HG03159 (cell line): ENCODE data around the gene CACNG8.

ENCODE experiments used
- ATAC-seq: cut with Tn5 transposase; IDR thresholded peaks from one replicate; pipeline ENCODE4 v1.9.1; 2021; ENCODE audit warnings: mild to moderate bottlenecking, moderate library complexity; ENCODE audit not compliant: unreplicated experiment

The CACNG8 gene

DNA sequence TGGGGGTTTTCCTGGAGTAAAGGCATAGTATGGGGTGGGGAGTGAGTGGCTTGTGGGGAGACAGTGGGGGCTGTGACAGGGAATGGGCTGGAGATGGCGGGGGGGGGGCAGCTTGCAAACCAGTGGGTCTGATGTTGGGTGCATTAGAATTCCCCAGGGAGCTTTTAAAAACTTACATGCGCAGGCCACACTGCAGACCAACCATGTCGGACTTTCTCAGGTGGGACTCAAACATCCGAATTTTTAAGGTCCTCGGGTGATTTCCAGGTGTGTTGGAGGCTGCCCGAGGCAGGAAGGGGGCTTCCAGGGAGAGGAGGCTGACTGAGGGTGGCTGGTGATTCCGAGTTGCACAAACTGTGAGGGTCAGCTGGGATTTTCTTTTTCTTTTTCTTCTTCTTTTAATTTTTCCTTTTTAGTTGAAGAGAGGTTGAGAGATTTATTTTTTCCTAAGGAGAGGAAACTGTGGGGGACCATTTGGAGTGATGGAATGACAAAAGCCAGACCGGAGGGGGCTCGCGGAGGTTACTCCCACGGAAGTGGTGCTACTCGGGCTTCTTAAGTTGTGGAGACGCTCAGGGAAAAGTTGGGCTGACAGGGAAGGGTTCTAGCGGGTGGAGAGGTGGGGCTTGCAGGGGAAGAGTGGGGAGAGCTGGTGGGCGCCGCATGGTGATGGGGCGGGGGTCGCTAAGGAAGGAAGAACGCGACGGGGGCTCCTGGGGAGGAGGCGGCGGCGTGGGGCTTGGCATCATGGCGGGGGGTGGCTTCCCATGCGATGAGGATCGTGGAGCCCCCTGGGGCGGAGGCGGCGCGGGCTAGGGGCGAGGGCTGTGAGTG is 997 bp upstream of the CACNG8 start:
- no peak for ATAC-seq

GRCh38 chr19:53965091-53965490 is 2.4 kb downstream of the CACNG8 start:
- ATAC-seq: no peak

DNA sequence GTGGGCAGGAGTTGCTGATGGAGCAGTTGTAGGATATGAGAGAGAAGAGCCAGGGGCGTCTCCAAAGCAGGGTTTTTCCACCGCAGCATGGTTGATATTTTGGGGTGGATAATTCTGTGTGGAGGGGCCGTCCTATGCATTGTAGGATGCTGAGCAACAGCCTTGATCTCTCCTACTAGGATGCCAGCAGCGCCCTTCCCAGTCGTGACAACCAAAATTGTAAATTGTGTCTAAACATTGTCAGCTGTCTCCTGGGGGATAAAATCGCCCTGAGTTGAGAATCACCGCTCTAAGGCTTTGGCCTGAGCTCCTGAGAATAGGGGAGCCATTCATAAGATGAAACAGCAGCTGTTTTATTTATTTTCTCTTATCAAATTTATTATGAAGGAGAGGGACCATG is 4.2 kb downstream of the CACNG8 start:
- no peak for ATAC-seq

DNA sequence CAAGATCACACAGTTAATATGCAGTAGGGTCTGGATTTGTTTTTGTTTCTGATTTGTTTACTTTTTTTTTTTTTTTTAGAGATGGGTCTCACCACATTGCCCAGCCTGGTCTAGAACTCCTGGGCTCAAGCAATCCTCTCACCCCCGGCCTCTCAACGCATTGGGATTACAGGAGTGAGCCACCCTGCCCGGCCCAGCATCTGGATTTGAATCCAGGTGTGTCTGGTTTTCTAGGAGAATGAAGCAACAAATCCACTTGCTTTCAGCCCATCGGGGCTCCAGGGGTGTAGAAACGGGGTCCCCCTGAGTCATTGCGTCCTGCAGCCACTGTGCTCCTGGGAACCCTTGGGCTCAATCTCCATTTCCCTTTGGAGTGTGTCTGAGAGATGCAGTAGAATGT is 6.6 kb downstream of the CACNG8 start:
- no peak for ATAC-seq

DNA sequence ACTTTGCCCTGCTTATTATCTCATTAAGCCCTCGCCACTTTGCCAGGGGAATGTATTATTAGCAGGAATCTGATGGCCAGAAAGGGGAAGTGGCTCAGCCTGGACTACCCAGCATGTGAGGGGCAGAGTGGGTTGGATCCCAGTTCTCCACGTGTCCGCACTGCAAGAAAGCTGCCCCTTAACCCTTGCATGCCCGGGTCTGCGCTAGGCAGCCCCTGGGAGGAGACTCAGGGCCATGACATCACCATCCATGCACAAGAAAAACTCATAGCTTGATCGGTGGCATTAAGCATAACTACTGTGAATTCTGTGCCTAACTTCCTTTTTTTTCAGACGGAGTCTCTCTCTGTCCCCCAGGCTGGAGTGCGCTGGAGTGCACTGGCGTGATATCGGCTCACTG is 8.9 kb downstream of the CACNG8 start:
- ATAC-seq: no peak

- no peak for ATAC-seq
Measured at GRCh38 chr19:53977429-53977990, 14.8 kb downstream of the CACNG8 start.

DNA sequence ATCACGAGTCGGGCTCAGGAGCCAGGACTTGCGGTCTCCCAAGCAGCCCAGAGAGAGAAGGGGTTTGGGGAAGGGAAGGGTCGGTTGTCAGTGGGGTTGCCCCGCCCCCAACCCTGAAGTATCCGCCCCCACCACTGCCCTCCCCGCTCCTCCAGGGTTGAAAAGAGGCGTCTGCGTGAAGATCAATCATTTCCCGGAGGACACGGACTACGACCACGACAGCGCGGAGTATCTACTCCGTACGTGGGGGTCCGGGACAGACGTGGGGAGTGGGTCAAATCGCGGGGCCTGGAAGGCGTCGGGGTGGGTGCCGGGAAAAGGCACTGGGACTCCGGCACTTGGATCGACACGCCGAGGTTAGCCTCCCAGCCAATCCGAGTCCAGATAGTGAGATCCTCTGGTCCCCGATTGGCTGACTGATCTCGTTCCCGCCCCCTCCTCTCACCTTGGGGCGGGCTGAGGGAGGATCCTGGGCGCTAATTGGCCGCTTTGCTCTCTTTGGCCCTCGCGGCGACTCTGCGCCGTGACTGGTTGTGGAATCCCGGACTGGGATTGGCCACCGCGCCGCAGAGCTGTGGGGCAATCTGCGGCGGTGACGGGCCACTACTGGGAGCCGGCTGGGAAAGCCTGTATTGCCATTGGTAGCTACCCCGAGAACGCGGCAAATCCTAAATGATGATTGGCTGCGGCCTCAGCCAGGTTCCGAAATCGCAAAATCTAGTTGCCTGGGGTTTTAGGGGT is 15.4 kb downstream of the CACNG8 start:
- ATAC-seq: no peak

DNA sequence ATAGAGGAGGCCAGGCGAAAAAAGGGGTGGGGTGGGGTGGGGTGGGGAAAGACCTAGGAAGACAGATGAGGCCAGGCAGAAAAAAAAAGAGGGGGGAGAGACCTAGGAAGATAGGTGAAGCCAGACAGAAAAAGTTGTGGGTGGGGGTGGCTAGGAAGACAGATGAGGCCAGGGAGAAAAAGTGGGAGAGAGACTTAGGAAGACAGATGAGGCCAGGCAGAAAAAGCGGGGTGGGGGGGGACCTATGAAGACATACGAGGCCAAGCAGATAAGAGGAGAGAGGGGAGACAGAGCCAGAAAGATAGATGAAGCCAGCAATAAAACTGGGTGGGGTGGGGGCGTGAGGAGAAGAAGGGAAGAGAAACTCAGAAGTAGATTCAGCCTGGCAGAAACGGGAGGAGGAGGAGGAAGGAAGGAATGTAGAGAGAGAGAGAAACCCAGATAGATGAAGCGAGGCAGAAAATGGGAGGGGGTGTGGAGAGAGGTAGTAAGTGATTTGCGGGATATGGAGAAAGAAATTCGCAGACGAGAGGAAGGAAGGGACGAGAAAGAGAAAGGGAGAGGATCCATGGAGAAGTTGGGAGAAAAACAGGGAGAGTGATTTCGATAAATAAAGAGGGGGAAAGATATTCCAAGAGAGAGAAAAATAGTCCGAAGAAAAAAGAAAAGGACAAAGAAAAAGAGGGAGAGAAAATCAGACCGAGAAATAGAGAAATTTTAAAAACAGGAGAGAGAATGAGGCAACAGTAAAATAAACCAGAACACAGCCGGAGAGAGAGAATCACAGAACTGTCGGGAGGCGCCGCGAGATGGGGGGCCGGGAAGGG is 16.5 kb downstream of the CACNG8 start:
- ATAC-seq: no peak

GRCh38 chr19:53980539-53981375 is 18.0 kb downstream of the CACNG8 start:
- no peak for ATAC-seq

DNA sequence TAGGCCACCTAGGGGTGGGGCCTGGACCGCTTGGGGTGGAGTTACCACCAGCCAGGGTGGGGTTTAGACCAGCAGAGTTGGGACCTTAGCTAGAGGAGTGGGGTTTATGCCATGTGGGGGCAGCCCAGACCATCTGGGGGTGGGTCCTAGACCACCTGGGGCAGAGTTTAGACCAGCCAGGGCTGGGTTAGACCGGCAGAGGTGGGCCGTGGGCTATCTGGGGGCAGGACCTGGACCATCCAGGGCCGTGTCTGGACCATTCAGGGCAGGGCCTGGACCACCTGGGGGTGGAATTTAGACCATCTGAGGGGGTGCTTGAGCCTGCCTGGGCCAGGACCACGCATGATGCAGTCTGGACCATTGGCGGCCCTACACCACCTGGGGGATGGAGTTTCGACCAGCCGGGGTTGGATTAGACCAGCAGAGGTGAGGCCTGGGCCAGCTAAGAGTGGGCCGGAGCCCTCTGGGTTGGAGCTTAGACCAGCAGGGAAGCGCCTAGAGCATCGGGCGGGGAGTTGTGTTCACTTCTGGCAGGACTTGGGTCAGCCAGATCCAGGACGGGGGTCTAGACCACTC is 18.7 kb downstream of the CACNG8 start:
- ATAC-seq: no peak

- no peak for ATAC-seq
Measured at GRCh38 chr19:53982001-53982451, 19.3 kb downstream of the CACNG8 start.

DNA sequence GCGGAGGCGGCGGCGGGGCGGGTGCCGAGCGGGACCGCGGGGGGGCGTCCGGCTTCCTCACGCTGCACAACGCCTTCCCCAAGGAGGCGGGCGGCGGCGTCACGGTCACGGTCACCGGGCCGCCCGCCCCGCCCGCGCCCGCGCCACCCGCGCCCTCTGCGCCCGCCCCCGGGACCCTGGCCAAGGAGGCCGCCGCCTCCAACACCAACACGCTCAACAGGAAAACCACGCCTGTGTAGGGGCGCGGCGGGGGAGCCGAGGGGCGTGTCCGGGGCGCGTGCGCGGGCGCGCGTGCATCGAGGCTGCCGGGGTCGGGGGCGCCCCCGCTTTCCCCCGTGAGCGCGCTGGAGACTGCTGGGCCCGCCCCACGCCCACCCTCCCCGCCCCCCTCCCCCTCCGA is 19.9 kb downstream of the CACNG8 start:
- no peak for ATAC-seq

- no peak for ATAC-seq
Measured at GRCh38 chr19:53983457-53984289, 20.9 kb downstream of the CACNG8 start.

DNA sequence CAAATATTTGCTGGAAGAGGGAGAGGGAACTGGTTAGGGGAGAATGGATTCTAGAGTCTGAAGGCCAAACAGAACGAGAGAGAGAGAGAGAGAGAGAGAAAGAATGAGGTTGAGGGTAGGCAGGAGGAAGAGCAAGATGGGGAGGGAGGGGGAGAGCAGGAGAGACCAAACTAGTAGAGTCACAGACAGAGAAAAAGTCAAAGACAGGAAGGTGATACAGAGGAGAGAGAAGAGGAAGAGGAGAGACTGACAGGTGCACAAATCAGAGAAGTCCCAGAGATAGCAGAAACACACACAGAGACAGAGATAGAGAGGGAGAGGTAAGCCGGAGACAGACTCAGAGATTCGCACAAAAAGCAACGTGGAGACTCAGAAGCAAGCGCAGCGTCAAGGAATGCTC is 23.1 kb downstream of the CACNG8 start:
- ATAC-seq: no peak

DNA sequence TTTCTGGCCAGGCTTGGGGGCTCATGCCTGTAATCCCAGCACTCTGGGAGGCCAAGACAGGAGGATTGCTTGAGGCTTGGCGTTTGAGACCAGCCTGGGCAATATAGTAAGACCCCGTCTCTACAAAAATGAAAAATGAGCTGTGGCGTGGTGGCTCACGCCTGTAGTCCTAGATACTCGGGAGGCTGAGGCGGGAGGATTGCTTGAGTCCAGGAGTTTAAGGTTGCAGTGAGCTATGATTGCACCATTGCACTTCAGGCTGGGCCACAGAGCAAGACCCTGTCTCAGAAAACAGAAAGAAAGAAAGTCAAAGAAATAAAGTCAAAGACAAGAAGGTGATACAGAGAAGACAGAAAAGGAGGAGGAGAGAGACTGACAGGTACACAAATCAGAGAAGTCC is 26.2 kb downstream of the CACNG8 start:
- ATAC-seq: no peak

DNA sequence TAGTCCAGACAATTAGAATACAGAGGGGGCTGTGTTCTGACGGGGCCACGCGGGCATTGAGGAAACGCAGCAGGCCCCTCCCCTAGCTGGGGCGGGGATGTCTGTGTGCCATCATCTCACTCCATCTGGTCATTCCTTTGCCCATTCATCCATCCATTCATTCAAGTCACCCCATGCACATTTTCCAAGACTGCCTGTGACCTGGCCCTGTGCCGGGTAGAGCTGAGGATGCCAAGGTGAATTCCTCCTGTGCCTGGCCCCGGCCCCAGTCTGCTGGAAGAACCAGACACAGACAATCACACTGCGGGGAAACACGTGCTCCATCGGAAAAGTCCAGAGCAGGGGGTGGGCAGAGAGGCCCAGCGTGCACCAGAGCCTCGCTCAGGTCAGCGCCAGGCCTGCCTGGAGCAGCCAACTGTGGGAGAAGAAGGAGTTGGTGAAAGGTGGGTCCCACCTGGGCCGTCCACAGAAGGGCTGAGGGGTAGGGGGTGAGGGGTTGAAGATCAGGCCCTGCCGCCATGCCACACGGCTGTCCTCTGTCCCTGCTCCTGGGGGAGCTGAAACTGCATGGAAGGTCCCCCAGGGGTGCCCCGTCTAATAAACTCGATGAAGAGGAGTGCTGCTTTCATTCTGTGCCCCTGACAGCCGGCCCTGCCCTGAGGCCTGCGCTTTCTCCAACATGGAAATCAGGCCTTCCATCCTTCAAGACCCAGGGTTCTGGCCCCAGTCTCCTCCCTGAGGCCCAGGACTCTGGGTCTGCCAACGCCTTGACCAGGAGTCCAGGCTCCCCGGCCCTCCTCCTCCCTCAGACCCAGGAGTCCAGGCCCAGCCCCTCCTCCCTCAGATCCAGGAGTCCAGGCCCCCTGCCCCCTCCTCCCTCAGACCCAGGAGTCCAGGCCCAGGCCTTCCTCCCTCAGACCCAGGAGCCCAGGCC is 27.1 kb downstream of the CACNG8 start:
- ATAC-seq: no peak

DNA sequence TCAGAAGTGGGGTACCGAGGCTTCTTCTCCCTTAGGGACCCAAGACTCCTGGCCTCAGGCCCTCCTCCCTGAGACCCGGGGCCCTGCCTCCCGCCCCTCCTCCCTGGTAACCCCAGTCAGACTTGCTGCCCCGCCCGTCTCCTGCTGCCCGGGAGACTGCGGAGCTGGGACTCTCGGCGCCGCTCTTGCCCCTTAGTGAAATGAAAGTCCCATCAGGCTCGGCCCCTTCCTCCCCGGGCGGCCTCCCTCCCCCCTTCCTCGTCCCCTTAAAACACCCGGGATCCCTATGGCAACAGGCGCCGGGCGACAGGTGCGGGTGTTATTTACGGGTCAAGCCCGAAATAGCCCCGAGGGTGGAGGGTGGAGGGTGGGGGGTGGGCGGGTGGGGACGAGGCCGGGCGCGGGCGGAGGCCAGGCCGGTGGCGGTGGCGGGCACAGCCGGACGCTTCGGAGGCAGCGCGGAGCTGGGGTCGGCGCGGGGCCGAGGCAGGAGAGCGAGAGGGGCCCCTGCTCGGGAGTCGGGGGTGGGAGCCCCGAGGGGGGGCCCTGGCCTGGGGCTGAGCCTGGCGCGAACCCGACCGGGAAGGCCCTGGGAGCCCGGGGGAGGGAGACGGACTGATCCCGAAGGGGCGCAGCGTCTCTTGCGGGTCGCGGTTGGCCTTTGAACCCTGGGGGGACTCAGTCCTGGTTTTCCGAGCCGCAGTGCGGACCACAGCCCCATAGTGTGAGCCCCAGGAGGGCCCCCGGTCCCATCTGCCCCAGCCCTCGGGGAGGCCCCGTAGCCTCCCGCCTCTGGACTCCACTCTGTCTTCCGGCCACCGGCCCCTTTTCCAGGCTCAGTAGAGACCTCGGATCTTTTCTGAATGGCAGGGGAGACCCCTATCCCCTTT is 28.7 kb downstream of the CACNG8 start, which contains the start of gene CACNG6:
Gene CACNG6 (plus strand): TSS at position 414 of the 890 bp plus-strand sequence. CDS start 1,241 bp downstream, outside the sequence.
- no peak for ATAC-seq
